H54 (cell line): ENCODE data around the gene NTPCR.
"Not testable (repeated sequence)": the region's sequence is repeated elsewhere in the genome, so short reads cannot be mapped to it uniquely, and the experiment has no call there.

Source experiments
- DNase-seq: peaks from one replicate; pipeline ENCODE4 v3.0.0; 2011; ENCODE audit warnings: low spot score, mixed read lengths; ENCODE audit not compliant: insufficient read length
- FAIRE-seq: peaks from 3 replicates; lab custom pipeline; 2011; peaks lifted over from hg19 to GRCh38; lab: Jason Lieb, UNC
- POLR2A ChIP-seq: IDR thresholded peaks from 2 replicates; pipeline ENCODE4 v1.6.1; 2011; ENCODE audit warnings: low read depth, mild to moderate bottlenecking, low read length

Gene NTPCR, protein sequence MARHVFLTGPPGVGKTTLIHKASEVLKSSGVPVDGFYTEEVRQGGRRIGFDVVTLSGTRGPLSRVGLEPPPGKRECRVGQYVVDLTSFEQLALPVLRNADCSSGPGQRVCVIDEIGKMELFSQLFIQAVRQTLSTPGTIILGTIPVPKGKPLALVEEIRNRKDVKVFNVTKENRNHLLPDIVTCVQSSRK

DNA sequence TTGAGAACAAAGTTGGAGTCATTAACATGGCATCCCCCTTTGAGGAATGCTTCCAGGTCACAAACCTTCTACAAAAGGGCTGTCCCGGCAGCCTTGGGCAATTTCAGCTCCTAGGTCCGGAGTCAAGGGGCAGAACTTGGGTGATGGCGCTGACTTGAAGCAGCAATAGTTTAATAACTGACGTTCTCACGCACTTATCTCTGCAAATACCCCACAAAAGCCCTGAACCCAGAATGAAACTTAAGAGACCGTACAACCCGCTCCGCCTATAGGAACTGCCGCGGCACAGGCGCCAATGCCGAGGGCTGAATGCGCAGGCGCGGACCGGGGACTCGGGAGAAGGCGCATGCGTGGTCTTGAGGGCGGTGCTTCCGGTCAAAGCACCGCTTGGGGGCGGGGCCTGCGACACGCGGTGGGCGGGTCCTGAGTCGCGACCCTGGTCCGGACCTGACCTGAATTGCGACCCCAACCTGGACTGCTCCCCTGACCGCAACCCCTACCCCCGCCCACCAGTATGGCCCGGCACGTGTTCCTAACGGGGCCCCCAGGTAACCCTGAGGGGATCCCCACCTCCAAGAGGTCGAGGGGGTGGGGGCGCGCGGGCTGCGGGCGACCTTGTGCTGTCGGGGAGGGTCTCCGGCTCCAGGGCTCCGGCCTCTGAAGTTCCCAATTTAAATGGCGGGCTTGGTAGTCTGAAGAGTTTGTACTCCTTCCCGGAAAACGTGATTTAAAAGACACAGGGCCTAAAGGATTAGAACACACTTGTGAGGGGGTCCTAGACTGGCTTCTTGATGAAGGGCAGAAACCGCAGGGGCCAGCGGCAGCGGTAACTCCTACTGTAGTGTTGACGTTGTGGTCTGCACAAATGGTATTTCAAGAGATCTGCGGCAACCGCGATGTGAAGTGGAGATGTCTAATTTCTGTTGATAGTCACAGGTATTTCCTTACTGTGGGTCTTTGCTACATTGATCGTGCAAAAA, at the start of gene NTPCR:
Gene NTPCR, plus strand, starts transcription at position 415 of the 980 bp plus-strand sequence. Its CDS starts 100 bp downstream, at position 515.
- DNase-seq (peak; percentile 84), FAIRE-seq (peak; percentile 41)
- peak; percentile 73 for TF ChIP-seq POLR2A

DNA sequence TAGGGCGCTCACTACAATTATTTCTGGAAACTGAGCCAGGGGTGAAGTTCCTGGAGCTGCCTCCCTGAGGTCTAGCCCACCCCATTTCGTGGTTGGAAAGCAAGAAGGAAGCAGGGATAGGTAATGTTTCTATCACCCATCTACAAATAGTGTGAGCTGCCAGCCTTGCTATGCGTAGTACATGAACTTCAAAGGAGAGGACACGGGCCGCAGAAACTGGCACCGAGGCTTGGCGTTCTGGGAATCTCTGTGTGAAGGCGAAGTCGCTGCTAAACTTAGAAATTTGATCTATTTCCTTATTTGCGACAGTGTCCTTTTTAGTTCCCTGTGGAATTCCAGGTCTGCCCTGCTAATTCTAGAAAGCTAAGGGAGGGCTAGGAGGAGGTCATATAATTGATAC, 49.6 kb upstream of the NTPCR start:
- no peak for TF ChIP-seq POLR2A
- FAIRE-seq (no peak), DNase-seq (no peak)

DNA sequence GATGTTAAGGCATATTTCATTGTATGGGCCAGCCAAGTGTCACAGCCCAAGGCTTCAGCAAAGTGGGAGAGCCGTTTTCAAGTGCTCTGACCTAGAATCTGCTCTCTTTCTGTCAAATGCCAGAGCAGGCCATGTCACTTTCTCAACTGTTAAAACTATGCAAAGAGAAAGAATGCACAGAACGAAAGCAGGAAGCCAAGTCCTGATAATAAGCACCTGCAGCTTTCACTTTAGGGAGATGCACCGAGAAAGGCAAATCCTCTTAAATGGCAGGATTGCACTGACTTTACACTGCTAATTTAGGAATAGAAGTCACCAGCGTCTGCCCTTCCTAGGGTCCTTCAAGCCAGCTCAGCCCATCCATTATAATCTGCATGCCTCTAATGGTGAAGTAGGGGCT, 49.2 kb upstream of the NTPCR start:
- no peak for FAIRE-seq
- no peak for DNase-seq
- no peak for TF ChIP-seq POLR2A

DNA sequence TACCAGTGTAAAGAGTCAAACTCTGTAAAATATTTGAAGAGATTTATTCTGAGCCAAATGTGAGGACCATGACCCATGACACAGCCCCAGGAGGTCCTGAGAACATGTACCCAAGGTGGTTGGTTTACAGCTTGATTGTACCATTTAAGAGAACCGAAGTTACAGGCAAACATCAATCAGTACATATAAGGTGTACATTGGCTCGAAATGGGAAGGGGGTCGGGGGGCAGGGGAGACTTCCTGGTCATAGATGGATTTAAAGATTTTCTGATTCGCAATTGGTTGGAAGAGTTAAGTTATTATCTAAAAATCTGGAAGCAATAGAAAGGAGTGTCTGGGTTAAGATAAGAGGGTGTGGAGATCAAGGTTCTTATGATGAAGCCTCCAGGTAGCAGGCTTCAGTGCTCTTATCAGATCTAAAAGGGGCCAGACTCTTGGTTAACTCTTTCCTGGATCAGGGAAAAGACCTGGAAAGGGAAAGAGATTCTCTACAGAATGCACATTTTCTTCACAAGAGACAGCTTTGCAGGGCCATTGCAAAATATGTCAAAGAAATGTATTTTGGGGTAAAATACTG, 47.5 kb upstream of the NTPCR start:
- no peak for FAIRE-seq
- no peak for DNase-seq

DNA sequence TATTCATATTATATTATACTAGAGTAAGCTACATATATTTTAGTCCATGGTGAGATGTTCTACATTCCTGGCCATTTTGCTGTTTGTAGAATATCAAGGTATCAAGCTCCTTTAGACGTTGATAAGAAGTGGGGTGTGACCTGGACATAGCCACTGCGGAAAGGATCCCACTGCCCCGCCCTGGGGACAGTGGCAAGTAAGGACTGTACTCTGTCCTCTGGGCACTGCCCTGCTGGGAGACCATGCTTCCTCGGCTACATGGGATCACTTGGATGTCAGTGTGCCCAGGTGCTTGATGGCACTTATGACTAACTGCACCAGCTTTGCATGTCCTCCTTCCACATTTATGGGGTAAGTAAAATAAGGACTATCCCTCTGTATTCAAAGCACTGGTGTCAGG, 46.3 kb upstream of the NTPCR start:
- TF ChIP-seq POLR2A, result no peak
- DNase-seq (no peak), FAIRE-seq (no peak)

More for the DNA sequence above, 47.5 kb upstream of the NTPCR start:
- TF ChIP-seq POLR2A, result no peak

DNA sequence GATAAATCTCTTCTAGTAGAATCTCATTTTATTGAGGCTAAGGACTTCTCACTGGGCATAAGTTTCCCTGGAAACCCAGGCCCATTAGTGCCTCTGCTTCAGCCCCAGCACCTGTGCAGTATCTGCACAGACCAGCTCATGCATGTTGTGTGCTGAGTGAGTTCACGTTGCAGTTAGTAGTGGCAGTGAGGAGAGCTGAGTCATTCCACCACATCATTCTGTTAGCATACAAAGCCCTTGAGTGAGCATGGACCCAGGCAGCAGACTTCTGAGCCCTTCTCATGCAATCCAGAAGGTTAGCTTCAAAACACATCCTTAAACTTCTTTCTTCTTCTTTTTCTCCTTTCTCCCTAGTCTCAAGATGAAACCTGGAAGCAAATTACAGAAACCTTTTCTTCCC, 45.8 kb upstream of the NTPCR start:
- FAIRE-seq (peak; percentile 66), DNase-seq (peak; percentile 49)
- TF ChIP-seq POLR2A, result no peak

DNA sequence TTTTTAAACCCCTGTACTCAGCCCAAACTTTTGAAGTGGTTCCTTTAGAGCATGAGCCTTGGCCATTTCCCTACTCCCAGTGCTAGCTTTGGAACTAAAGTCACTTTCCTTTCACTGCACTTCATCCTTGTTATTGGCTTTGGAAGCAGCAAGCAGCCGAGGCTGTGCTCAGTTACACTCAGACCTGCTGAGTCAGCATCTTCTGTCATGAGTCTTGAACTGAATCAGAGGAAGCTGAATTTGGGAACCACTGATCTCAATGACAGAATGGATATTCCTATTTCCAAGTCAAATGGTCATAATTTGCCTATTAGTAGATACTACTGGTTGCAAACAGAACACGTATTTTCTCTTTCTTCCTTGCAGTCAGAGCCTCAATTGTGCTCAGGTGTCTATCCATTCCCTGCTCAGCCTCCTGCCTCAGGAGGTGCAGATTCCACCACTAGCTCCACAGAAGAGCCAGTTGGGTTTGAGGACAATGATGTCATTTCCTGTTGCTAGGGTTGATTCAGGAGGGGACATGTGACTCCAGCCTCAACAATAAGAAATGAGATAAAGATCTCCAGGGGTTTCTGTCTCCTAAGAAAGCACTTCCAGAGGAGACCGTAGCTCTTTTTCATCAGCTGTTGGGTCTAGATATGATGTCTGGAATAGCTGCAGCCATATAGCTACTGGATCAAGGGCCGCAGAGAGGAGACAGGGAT, 44.9 kb upstream of the NTPCR start:
- no peak for FAIRE-seq
- DNase-seq, result no peak
- no peak for TF ChIP-seq POLR2A

DNA sequence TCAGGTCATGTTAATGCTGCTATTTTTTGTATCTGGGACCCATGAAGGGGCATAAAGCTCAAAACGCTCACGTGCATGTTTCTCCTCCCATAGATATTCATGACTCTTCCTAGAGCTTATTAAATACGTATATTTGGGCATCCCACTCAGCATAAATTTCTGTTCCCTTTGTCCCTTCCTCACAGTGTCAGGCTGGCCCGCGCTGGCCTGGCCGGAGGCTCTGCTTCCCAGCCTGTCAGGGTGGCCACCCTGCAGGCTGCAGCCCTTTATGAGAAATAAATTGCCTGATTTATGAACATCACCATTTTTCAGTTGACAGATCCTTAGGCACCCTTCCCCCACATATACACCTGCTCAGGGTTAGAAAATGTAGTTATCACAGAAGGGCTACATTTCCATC, 44.0 kb upstream of the NTPCR start:
- no peak for DNase-seq
- no peak for TF ChIP-seq POLR2A
- no peak for FAIRE-seq

DNA sequence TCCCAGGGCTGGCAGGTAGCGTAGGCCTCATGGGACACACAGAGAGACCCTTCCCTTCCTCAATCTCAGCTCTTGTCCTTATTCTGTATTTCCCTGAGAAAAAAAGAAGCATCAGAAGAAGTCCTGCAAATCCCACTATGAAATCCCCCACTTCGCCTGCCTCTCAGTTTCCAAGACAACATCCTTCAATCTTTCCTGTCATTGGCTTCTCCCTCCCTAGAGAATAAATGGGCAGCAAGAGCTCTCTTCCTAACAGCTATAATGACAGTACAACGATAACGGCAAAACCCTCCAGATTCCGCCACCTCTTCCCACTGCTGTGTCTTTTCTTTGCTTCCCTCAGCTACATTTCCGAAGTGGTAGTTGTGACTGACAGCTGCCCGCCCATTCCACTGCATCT, 41.6 kb upstream of the NTPCR start:
- FAIRE-seq (no peak), DNase-seq (no peak)
- TF ChIP-seq POLR2A, result no peak

DNA sequence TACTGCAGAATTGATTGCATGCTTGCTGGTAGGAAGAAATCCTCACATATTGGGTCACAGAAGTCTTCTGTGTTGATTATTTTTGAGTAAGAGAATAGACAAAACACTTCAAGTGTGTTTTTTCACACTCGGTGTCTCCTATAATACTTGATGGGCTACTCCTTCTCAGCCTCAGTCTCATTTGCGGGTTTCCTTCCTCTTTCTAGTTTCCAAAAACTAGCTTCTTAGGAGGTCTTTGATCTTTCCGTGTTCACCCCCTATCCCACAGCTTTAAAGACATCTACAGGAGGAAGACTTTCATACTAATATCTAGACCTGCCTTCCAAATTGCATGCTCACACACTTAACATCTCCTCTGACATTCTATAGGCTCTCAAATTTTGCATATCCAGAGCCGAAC, 40.7 kb upstream of the NTPCR start:
- DNase-seq (no peak), FAIRE-seq (no peak)
- no peak for TF ChIP-seq POLR2A

DNA sequence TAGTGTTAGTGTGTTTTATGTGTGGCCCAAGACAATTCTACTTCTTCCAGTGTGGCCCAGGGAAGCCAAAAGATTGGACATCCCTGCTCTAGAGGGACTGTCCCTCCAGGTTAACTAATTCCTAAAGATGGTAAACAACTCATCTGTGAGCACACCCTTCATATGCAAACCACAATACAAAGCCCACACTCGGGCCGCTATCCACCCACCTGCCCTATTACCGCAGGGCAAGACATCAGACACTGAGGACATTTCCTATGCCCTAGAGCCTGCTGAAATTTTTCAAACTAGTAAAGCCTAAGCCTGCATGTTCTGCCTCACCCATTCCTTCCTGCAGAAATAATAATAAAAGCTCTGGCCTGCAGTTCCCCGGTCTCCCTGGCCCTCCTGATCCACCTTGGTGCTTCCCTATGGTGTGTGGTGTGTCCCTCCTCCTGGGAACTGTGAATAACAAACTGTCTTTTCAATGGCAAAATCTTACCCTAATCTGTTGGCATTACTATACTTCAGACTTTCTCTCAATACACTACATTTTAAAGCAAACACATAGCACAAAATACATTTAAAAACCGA, 39.3 kb upstream of the NTPCR start:
- FAIRE-seq (no peak), DNase-seq (no peak)
- no peak for TF ChIP-seq POLR2A

DNA sequence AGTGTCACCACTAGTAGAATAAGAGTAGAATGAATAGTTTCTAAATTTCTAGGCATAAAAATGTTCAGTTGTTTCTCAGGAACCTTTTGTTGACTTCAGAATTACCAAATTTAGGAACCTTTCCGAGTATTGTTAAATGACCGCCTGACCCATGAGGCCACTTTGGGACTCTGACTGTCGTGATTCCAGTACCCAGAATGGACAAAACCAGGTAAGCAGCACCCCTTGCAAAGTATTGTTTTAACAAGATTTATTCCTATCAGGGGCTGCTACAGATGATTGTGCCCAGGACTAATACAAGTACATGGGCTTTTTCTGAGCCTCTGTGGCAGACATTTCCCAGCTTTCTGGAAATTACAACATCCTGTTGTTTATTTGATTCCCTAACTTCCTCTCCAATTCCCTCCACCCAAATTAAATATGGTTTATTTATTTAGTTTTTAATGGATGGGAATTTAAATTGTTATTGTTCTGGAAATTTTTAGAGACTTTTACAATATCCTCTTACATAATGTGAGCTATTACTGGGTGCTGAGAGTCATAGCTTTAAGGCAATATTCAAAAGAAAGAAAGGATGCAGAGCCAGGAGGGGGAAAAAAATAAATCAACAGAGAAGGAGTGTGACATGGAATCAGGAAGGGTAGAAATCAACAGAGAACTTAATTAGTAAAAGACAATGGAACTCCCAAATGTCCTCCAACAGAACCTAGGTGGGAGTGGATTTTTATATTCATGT, 37.4 kb upstream of the NTPCR start:
- FAIRE-seq (no peak), DNase-seq (no peak)
- no peak for TF ChIP-seq POLR2A

DNA sequence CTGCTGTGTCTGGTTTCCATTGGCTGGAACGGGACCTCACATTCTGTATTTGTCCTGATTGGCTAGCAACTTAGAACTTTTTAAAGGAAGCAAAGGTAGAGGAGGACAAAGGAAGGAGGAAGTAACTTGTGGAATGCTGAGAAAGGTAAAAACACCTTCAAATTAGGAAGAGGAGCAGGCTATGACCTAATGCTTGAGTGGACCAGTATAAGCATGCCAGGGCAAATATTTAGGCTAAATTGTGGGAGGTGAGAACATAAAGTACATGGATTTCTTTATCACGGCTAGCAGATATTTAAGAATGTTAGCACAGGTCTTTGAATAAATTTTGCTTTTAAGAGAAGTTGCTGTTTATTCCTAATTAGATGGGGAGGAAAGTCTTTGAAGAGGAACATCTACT, 36.1 kb upstream of the NTPCR start:
- not testable (repeated sequence) for FAIRE-seq, DNase-seq

DNA sequence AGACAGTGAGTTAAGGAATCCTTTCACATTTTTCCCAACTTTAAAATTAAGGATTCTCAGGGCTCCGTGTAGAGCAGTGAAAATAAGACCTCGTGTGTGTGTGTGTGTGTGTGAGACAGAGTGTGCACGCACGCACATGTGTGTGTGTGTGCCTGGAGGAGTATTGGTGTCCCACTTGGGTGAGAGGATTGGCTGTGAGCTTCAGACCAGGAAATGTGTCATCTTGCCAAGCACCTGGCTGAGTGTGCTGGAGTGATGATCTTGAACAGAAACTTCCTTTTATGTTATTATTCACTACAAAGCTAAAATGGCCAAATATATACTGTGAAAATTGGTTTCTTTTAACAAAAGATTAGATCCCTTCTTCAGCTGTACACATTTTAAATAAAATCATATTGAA, 35.2 kb upstream of the NTPCR start:
- TF ChIP-seq POLR2A, result no peak
- FAIRE-seq (no peak), DNase-seq (no peak)
